ENCODE results near the gene KRTAP6-1. TPM values are rescaled to one million over a fixed set of nuclear protein-coding genes. Genes with fewer than 3 reads are reported as not detected.

The KRTAP6-1 gene
- total and polyA plus RNA-seq, 2 donors (not counting 1 experiment from before 2014, with no cell fraction given), result not detected

GRCh38 chr21:30600787-30601186 is 12.9 kb downstream of the KRTAP6-1 start, which contains the start of gene KRTAP22-1:
Gene KRTAP22-1 (plus strand): TSS chr21:30601087.
- ATAC-seq (ENCODE audit: low read depth) (no peak), DNase-seq (no peak)
- no peak within 1 kb of the TSS for H3K27ac ChIP-seq (ENCODE audit: low read length in 2 of 2)
- ChIA-PET POLR2A (no interaction called here), CTCF (no interaction called here)
- H3K4me1 Mint-ChIP-seq, result no peaks in the 10 kb centered on the region
- H3K27ac Mint-ChIP-seq, result no peak within 1 kb of the TSS
- peaks cover 4% of the 10 kb centered on the region for H3K9me3 Mint-ChIP-seq (ENCODE audit: insufficient read depth)
- no peak within 1 kb of the TSS for H3K4me2 ChIP-seq (replicated peaks; ENCODE audit: low read depth, low read length, poor library complexity, severe bottlenecking)
- intact Hi-C loops (cut with micrococcal nuclease), result no loop called here
- no peaks in the 10 kb centered on the region for H3K27me3 ChIP-seq (replicated peaks in 1 of 4; ENCODE audit: control extremely low read depth in 1 of 4, control insufficient read depth in 3 of 4, insufficient read depth in 4 of 4, low read length in 3 of 4)
- H3K9ac ChIP-seq (ENCODE audit: low read length), result no peak within 1 kb of the TSS
- TF ChIP-seq EZH2 (IDR thresholded peaks at IDR 0.05; ENCODE audit: borderline replicate concordance, insufficient read depth, low read depth, low read length, poor library complexity, severe bottlenecking), result no peak
- TF ChIP-seq, protein P1, sequence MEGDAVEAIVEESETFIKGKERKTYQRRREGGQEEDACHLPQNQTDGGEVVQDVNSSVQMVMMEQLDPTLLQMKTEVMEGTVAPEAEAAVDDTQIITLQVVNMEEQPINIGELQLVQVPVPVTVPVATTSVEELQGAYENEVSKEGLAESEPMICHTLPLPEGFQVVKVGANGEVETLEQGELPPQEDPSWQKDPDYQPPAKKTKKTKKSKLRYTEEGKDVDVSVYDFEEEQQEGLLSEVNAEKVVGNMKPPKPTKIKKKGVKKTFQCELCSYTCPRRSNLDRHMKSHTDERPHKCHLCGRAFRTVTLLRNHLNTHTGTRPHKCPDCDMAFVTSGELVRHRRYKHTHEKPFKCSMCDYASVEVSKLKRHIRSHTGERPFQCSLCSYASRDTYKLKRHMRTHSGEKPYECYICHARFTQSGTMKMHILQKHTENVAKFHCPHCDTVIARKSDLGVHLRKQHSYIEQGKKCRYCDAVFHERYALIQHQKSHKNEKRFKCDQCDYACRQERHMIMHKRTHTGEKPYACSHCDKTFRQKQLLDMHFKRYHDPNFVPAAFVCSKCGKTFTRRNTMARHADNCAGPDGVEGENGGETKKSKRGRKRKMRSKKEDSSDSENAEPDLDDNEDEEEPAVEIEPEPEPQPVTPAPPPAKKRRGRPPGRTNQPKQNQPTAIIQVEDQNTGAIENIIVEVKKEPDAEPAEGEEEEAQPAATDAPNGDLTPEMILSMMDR (IDR thresholded peaks at IDR 0.05), result no peak
- no peaks in the 10 kb centered on the region for H3K27me3 Mint-ChIP-seq
- no peak within 1 kb of the TSS for H2AFZ ChIP-seq (ENCODE audit: insufficient read depth, low read depth, low read length, poor library complexity, severe bottlenecking)
- no peak within 1 kb of the TSS for H3K4me3 Mint-ChIP-seq
- no peaks in the 10 kb centered on the region for H3K36me3 ChIP-seq (replicated peaks in 1 of 2; ENCODE audit: control extremely low read depth in 1 of 2, control insufficient read depth in 1 of 2, extremely low read depth in 1 of 2, insufficient read depth in 2 of 2, low read length in 1 of 2)
- H3K79me2 ChIP-seq (ENCODE audit: control insufficient read depth, insufficient read depth, low read length), result no peaks in the 10 kb centered on the region
- no peaks in the 10 kb centered on the region for H4K20me1 ChIP-seq (ENCODE audit: control insufficient read depth, insufficient read depth, low read length, poor library complexity, severe bottlenecking)
- no CpG with 5 or more reads among the region's 1 CpG for whole genome bisulfite sequencing (ENCODE audit: insufficient coverage)
- H3K4me1 ChIP-seq (ENCODE audit: control insufficient read depth in 2 of 2, insufficient read depth in 2 of 2, low read length in 2 of 2), result no peaks in the 10 kb centered on the region
- H3K9me3 ChIP-seq (ENCODE audit: control extremely low read depth in 1 of 3, control insufficient read depth in 2 of 3, insufficient read depth in 1 of 3, low read length in 2 of 3), result peaks cover 0 to 2% (median 0%) of the 10 kb centered on the region in 3 donors
- no peak within 1 kb of the TSS for H3K4me3 ChIP-seq (ENCODE audit: control extremely low read depth in 1 of 5, extremely low read depth in 1 of 5, insufficient read depth in 1 of 5, low read depth in 2 of 5, low read length in 4 of 5)

GRCh38 chr21:30598802-30599201 is 14.9 kb downstream of the KRTAP6-1 start, which contains the start of gene KRTAP6-2:
Gene KRTAP6-2 (minus strand): TSS chr21:30598902. CDS start chr21:30598874, 28 bp downstream.
- Histone ChIP-seq H3K27ac (ENCODE audit: low read length in 2 of 2) (no peak within 1 kb of the TSS), H3K36me3 (replicated peaks in 1 of 2; ENCODE audit: control extremely low read depth in 1 of 2, control insufficient read depth in 1 of 2, extremely low read depth in 1 of 2, insufficient read depth in 2 of 2, low read length in 1 of 2) (no peaks in the 10 kb centered on the region), H3K4me3 (ENCODE audit: control extremely low read depth in 1 of 5, extremely low read depth in 1 of 5, insufficient read depth in 1 of 5, low read depth in 2 of 5, low read length in 4 of 5) (no peak within 1 kb of the TSS), H3K4me2 (replicated peaks; ENCODE audit: low read depth, low read length, poor library complexity, severe bottlenecking) (no peak within 1 kb of the TSS), H3K79me2 (ENCODE audit: control insufficient read depth, insufficient read depth, low read length) (no peaks in the 10 kb centered on the region), H3K4me1 (ENCODE audit: control insufficient read depth in 2 of 2, insufficient read depth in 2 of 2, low read length in 2 of 2) (no peaks in the 10 kb centered on the region), H3K9me3 (ENCODE audit: control extremely low read depth in 1 of 3, control insufficient read depth in 2 of 3, insufficient read depth in 1 of 3, low read length in 2 of 3) (peaks cover 0 to 2% (median 0%) of the 10 kb centered on the region in 3 donors), H3K9ac (ENCODE audit: low read length) (no peak within 1 kb of the TSS), H4K20me1 (ENCODE audit: control insufficient read depth, insufficient read depth, low read length, poor library complexity, severe bottlenecking) (no peaks in the 10 kb centered on the region), H3K27me3 (replicated peaks in 1 of 4; ENCODE audit: control extremely low read depth in 1 of 4, control insufficient read depth in 3 of 4, insufficient read depth in 4 of 4, low read length in 3 of 4) (no peaks in the 10 kb centered on the region), H2AFZ (ENCODE audit: insufficient read depth, low read depth, low read length, poor library complexity, severe bottlenecking) (no peak within 1 kb of the TSS)
- Mint-ChIP-seq H3K4me3 (no peak within 1 kb of the TSS), H3K9me3 (ENCODE audit: insufficient read depth) (peaks cover 8% of the 10 kb centered on the region), H3K27ac (no peak within 1 kb of the TSS), H3K4me1 (no peaks in the 10 kb centered on the region), H3K27me3 (no peaks in the 10 kb centered on the region)
- POLR2A ChIA-PET, result no interaction called here
- CTCF ChIA-PET, result no interaction called here
- 98% methylated on average over 6 of the region's 6 CpGs for WGBS (ENCODE audit: insufficient coverage)
- intact Hi-C loops (cut with micrococcal nuclease), result no loop called here
- DNase-seq (no peak), ATAC-seq (ENCODE audit: low read depth) (no peak)
- TF ChIP-seq, protein P1 (IDR thresholded peaks at IDR 0.05), result no peak
- TF ChIP-seq EZH2 (IDR thresholded peaks at IDR 0.05; ENCODE audit: borderline replicate concordance, insufficient read depth, low read depth, low read length, poor library complexity, severe bottlenecking), result no peak

Measured in B cell (primary cell).